Left renal cortex interstitium (tissue), 4 donors: Measurements from ENCODE around the gene RBM14. TPM values are rescaled to one million over a fixed set of nuclear protein-coding genes. Genes with fewer than 3 reads are reported as not detected.
"Not testable (repeated sequence)": the region's sequence is repeated elsewhere in the genome, so short reads cannot be mapped to it uniquely, and the experiment has no call there.

Experiments
- DNase-seq, 4 donors: peaks; one replicate each; pipeline ENCODE4 v3.0.0-alpha.2; 2013; ENCODE audit warnings: low read depth in 4 of 4, low spot score in 2 of 4, missing footprints in 1 of 4
- polyA plus RNA-seq, 4 donors: library from polyadenylated mRNA; unstranded; fragments of 120-200 nt; gene quantifications; one replicate each; pipeline ENCODE4 v1.2.1, GENCODE V29; 2013; ENCODE audit not compliant: insufficient read length in 4 of 4

Gene RBM14
- polyA plus RNA-seq = 100 to 1,000 TPM in 1 of 4 donors, 10 to 100 TPM in 3; 55.6 to 105 (median 80.4) TPM

- DNase-seq = peak; percentile 96 to 99 (median 98)
Observed at GRCh38 chr11:66616379-66617154, at the start of gene RBM14. RBM14 (plus strand) TSS chr11:66616630; CDS start chr11:66616721, 91 bp downstream.

- DNase-seq = no peak
Observed at GRCh38 chr11:66567787-66568123, 48.7 kb upstream of the RBM14 start.

GRCh38 chr11:66568124-66568916, 48.1 kb upstream of the RBM14 start, which contains the start of gene CTSF:
CTSF (minus strand) TSS chr11:66568606; CDS start chr11:66568486, 120 bp downstream.
- DNase-seq = peak in 3 of 4 donors; percentile 23 to 63 (median 48)

GRCh38 chr11:66569076-66569475, 47.4 kb upstream of the RBM14 start:
- DNase-seq = no peak

- no peak for DNase-seq
Observed at GRCh38 chr11:66570079-66570849, 46.2 kb upstream of the RBM14 start.

GRCh38 chr11:66570850-66571180, 45.6 kb upstream of the RBM14 start:
- no peak for DNase-seq

- peak in 2 of 4 donors; percentile 56 to 71 for DNase-seq
Observed at GRCh38 chr11:66579017-66579606, 37.3 kb upstream of the RBM14 start.

GRCh38 chr11:66580803-66581202, 35.6 kb upstream of the RBM14 start:
- DNase-seq = no peak

- DNase-seq = no peak
Observed at GRCh38 chr11:66581261-66581660, 35.2 kb upstream of the RBM14 start.

GRCh38 chr11:66582565-66583147, 33.8 kb upstream of the RBM14 start:
- DNase-seq = not testable (repeated sequence)

GRCh38 chr11:66585447-66585846, 31.0 kb upstream of the RBM14 start:
- DNase-seq = not testable (repeated sequence)

GRCh38 chr11:66586136-66586535, 30.3 kb upstream of the RBM14 start:
- no peak for DNase-seq

- not testable (repeated sequence) for DNase-seq
Observed at GRCh38 chr11:66589315-66589714, 27.1 kb upstream of the RBM14 start.

GRCh38 chr11:66589996-66590675, 26.3 kb upstream of the RBM14 start:
- DNase-seq = no peak

- DNase-seq = no peak
Observed at GRCh38 chr11:66591175-66591574, 25.3 kb upstream of the RBM14 start.

GRCh38 chr11:66592457-66593302, 23.8 kb upstream of the RBM14 start, which contains the start of the genes CCDC87 and CCS:
CCDC87 (minus strand) TSS chr11:66593063; CDS start chr11:66593015, 48 bp downstream.
CCS (plus strand) TSS chr11:66593185; CDS start chr11:66593262, 77 bp downstream.
- DNase-seq = peak in 3 of 4 donors; percentile 88 to 92 (median 90)

GRCh38 chr11:66593303-66593635, 23.2 kb upstream of the RBM14 start:
- DNase-seq = no peak

GRCh38 chr11:66593650-66594049, 22.8 kb upstream of the RBM14 start:
- DNase-seq = no peak
